Ureter (tissue), 1 donor: ENCODE data around the gene PTK6. TPM values are rescaled to one million over a fixed set of nuclear protein-coding genes. Genes with fewer than 3 reads are reported as not detected.

Source experiments
- DNase-seq: peaks from one replicate; pipeline ENCODE4 v3.0.0-alpha.2; 2020; ENCODE audit warnings: low spot score
- total RNA-seq: library from RNA; stranded (reverse); gene quantifications from one replicate; pipeline ENCODE4 v1.2.4, GENCODE V29; 2023
- donor health status: DM: yes; HTN: yes; CAD: no.

Gene PTK6
- total RNA-seq, 1 donor from 2014 or later: 55.1 TPM

DNA sequence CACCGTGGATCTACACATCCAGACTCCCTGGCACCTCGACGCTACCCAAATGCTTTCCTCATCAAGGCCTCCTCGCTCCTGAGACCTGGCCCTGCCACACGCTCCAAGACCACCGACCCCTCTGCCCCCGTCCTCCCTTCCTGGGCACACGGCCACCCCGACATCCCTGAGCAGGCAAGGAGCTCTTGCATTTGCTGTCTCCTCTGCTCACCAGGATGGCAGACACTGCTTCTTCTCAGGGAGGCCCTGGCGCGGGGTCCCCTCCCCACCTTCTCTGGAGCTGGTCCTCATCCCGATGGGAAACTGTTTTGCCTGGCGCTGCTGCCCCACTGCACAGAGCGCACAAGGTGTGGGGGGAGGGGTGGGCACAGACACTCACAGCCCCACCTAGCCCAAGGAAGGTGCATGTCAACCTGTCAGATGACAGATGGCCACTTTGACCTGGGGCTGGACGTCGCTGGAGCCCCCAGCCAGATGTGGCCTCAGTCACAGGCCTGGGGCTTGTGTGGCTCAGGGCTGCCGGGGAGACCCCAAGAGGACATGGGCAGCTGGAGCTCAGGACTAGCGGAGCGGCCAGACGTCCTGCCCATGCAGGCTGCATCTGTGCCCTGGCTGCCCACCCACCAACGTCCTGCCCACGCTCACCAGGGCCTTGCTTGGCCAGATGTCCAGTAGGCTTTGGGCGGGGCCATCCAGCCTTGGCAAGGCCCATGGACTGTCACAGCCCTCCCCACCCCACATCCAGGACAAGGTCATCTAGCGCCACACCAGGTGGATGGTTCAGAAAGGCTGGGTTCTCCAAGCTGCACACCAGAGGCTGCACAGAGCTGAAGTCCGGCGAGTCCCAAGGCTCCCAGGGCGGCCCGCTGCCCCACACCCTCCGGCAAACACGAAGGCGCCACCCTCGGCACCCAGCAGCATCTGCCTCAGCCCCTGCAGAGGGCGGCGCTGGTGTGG is 58.6 kb downstream of the PTK6 start:
- no peak for DNase-seq

Other genes with a start within 250 kb of the PTK6 start
- gene COL20A1, start 244.2 kb downstream of the PTK6 start, total RNA-seq: not detected
- gene CHRNA4, start 176.0 kb downstream of the PTK6 start, total RNA-seq: not detected
- not detected for gene KCNQ2, start 64.7 kb downstream of the PTK6 start, total RNA-seq
- 20.2 TPM for gene EEF1A2, start 38.3 kb downstream of the PTK6 start, total RNA-seq
- 507 TPM for gene PPDPF, start 16.6 kb downstream of the PTK6 start, total RNA-seq
- 0.26 TPM for gene SRMS, start 10.4 kb upstream of the PTK6 start, total RNA-seq
- gene FNDC11, start 16.8 kb upstream of the PTK6 start, total RNA-seq: 1.6 TPM
- 35.6 TPM for gene HELZ2, start 36.9 kb upstream of the PTK6 start, total RNA-seq
- gene GMEB2, start 89.7 kb upstream of the PTK6 start, total RNA-seq: 13.3 TPM
- gene STMN3, start 116.0 kb upstream of the PTK6 start, total RNA-seq: 16.5 TPM
- gene RTEL1, start 120.9 kb upstream of the PTK6 start, total RNA-seq: 45.9 TPM
- gene TNFRSF6B, start 159.3 kb upstream of the PTK6 start, total RNA-seq: 19.8 TPM
- 69.8 TPM for gene ARFRP1, start 170.6 kb upstream of the PTK6 start, total RNA-seq
- 29.4 TPM for gene ZGPAT, start 170.7 kb upstream of the PTK6 start, total RNA-seq
- gene LIME1, start 199.3 kb upstream of the PTK6 start, total RNA-seq: 7.3 TPM
- 93.6 TPM for gene SLC2A4RG, start 202.4 kb upstream of the PTK6 start, total RNA-seq